GM18502 (cell line): ENCODE measurements around the gene LHX6.

Experiments used
- ATAC-seq: cut with Tn5 transposase; IDR thresholded peaks from one replicate; pipeline ENCODE4 v1.9.1; 2021; ENCODE audit warnings: mild to moderate bottlenecking; ENCODE audit not compliant: unreplicated experiment, poor library complexity

LHX6 gene

DNA sequence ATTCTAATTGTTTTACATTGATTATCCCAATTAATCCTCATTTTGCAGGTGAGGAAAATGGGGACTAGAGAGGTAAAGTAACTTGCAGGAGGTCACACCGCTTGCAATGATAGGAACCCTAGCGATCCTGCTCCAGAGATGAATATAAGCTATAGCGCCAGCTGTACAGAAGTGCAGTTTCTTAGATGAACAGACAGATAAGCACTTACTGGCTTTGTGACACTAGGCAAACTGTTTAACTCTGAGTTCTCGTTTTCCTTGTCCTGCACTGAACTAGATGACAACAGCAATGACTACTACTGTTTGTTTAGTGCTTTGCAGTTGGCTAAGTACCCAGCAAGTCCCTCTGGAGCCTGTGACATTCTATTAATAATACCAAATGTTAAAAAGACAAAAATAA lies 11.1 kb downstream of the LHX6 start:
- no peak for ATAC-seq

- no peak for ATAC-seq
Observed at GRCh38 chr9:122216798-122217418, 11.8 kb downstream of the LHX6 start.

DNA sequence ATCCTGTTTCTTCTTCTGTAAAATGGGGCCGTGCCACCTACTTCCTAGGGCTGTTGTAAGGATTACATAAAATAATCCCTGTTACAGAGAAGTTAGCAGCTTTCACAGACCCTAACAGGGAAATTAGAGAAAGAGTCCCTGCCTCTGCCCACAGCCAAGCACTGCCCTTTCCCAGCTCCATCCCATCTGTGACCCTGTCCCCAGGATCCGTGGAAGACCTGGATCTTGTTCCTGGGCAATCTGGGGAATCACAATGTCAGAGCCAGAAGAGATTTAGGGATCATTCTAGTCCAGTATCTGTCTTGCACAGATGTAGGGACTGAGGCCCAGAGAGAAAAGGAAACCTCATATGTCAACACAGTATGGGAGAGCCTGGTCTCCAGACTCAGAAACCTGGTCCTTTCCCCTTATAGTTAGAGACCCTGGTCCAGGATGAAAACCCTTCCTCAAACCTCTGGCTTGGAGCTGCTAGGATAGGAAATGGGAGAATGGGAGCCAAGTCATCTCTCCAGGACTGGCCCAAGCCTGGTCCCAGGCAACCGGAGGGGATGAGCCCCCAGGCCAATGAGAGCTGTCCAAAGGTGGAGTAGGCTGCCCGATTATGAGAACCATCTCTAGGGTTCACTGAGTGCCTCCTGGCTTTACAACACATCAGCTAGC lies 12.5 kb downstream of the LHX6 start:
- no peak for ATAC-seq

GRCh38 chr9:122215663-122216062 lies 13.1 kb downstream of the LHX6 start:
- no peak for ATAC-seq

GRCh38 chr9:122214507-122214906 lies 14.2 kb downstream of the LHX6 start:
- no peak for ATAC-seq

GRCh38 chr9:122213589-122214413 lies 15.0 kb downstream of the LHX6 start:
- peak; percentile 65 for ATAC-seq

- peak; percentile 18 for ATAC-seq
Observed at GRCh38 chr9:122213102-122213588, 15.6 kb downstream of the LHX6 start.

DNA sequence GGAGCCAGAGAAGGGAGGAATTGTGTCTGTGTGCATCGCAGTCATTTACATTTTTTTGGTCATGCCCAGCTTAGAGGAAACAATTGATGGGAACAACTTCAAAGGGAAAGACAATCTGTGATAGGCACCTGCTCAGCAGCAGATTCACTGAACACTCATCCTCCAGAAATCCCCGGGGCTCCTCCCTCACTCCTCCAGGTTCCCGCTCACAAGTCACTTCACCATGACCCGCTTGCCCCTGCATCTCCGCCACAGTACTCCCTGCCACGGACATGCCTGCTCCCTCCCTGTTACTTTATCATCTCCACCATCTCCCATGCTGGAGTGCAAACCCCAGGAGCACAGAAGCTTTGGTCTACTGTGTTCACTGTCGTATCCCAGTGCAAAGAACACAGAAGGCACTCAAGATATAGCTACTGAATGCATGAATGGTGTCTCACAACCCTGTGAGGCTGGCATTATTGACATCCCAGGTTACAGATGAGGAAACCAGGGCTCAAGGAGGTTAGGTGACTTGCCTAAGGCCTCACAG lies 16.2 kb downstream of the LHX6 start:
- ATAC-seq = no peak

- no peak for ATAC-seq
Observed at GRCh38 chr9:122209451-122209850, 19.3 kb downstream of the LHX6 start.

DNA sequence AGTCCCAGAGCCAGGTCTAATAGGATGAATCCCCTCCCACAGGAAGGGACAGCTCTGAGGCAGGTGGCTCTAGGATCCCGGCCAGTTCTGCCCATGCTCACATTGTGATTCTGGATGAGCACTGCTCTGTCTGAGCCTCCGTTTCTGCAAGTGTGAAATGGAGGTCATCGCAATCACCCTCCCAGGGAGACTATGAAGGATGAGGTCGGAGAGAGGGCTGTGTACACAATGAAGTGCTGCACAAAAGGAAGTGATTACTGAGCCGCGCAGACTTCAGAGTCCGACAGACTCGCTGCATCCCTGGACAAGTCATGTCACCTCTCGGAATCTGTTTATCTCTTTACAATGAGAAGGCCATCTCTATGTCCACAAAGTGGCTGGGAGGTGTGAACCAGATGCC lies 21.7 kb downstream of the LHX6 start:
- ATAC-seq = no peak

GRCh38 chr9:122206118-122207046 lies 22.4 kb downstream of the LHX6 start:
- no peak for ATAC-seq

DNA sequence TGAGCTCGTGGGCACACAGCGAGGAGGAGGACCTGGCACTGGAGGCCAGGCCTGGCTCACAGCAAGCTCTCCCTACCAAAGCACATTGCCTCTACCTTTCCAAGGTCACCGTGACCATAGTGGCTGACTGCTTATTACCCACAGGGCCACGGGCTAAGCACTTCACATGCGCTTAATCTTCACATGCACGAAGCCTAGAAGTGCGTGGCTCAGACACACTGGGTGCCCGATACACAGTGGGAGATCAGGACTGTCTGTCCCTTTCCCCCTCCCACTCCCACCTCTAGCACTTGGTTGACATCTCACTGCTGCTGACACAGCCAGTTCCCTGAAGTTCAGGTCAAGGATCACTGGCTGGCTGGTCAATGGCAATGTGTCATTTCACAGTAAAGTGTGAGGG lies 23.6 kb downstream of the LHX6 start:
- no peak for ATAC-seq

GRCh38 chr9:122204491-122204890 lies 24.3 kb downstream of the LHX6 start:
- ATAC-seq = no peak

DNA sequence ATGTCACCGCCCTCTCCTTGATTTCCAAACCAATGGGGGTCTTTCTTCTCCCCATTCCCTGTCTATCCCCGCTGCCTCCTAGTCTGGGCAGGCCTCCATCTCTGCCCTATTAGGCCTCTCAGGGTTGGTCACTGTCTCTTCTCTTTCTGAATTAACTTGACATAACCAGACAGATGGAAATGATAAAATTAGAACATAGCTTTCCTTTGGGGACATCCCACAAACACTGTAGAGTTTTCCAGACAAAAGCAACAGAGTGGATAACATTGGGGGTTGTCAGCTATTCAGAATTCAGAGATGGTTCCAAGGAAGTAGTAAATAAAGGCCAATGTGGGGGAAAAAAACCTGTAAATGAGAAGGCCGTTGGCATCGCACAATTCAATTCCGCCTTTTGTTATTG lies 24.7 kb downstream of the LHX6 start:
- ATAC-seq = no peak

DNA sequence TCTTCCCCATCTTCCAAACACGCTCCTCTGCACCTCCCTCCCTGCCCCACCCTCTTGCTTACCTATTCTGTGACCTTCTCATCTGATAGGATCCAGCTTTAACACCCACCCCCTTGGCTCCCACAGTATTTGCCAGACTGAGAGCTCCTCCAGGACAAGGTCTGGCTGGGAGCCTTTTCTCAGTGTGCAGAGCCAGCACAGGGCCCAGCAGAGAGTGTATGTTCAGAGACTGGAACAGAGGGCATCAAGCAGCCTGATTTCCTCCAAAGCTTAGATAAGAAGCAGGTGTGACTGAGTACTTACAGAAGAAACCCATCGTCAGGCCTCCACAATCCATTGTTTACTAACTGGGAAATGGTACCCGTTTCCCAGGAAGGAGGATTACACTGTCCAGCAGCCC lies 26.6 kb downstream of the LHX6 start:
- no peak for ATAC-seq

DNA sequence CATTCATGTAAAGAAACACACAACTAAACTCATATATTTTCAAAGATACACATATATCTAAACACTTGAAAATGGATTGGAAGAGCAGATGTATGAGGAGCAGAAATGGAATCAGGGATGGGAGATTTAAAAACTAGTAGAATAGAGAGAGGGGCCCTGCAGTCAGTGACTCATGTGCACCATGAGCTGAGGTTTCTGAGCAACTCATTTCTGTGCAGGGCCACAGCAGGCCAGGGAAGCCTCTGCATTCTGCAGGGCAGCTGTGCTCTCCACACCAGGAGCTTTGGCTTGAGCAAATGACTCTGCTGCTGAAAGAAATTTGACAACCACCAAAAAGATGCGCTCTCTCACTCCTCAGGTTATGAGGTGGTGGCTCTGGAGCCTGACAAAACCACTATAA lies 27.1 kb downstream of the LHX6 start:
- no peak for ATAC-seq

GRCh38 chr9:122200960-122201595 lies 27.7 kb downstream of the LHX6 start:
- no peak for ATAC-seq

DNA sequence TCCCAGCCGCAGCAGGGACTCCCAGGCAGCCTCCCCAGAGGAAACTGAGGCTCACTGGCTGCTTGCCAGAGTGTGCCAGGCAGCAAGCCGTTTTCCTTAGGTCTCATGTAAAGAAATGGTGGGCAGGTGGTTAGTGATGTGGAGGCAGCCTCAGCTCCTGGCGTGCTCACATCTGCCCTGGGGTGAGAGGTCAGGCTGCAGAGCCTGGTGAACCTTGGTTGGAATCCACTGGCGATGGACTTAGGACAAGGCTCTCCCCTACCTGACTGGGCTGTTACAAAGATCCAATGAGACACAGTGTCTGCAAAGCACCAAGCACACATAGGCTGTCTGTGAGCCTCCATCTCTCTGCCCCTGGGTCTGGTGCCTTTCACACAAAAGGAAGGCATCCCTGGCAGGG lies 30.9 kb downstream of the LHX6 start:
- ATAC-seq = no peak

- no peak for ATAC-seq
Observed at GRCh38 chr9:122197426-122197825, 31.3 kb downstream of the LHX6 start.

GRCh38 chr9:122195875-122196274 lies 32.9 kb downstream of the LHX6 start:
- ATAC-seq = no peak
